KMS-11 (cell line): ENCODE data around the gene PRDM12.

ENCODE experiments used
- H2AFZ ChIP-seq: fragments of 200-600 bp; sonication (generic); 2 replicates; pipeline ENCODE4 v1.6.1; 2016; ENCODE audit warnings: antibody characterized with exemption, mixed run types, low read depth
- H3K27ac ChIP-seq: fragments of 200-600 bp; sonication (generic); 2 replicates; pipeline ENCODE4 v1.6.1; 2016; ENCODE audit warnings: mild to moderate bottlenecking, mixed run types
- H3K27me3 ChIP-seq: fragments of 200-600 bp; sonication (generic); 2 replicates; pipeline ENCODE4 v1.6.1; 2017; ENCODE audit warnings: mild to moderate bottlenecking, low read depth, mixed run types, moderate library complexity; ENCODE audit not compliant: insufficient read depth
- H3K36me3 ChIP-seq: fragments of 200-600 bp; sonication (generic); 2 replicates; pipeline ENCODE4 v1.6.1; 2017; ENCODE audit warnings: mild to moderate bottlenecking, mixed run types; ENCODE audit not compliant: insufficient read depth
- H3K4me1 ChIP-seq: fragments of 200-600 bp; sonication (generic); 2 replicates; pipeline ENCODE4 v1.6.1; 2016; ENCODE audit warnings: mild to moderate bottlenecking, low read depth, mixed run types; ENCODE audit not compliant: poor library complexity, severe bottlenecking
- H3K4me2 ChIP-seq: fragments of 200-600 bp; sonication (generic); 2 replicates; pipeline ENCODE4 v1.7.0; 2016; ENCODE audit warnings: mild to moderate bottlenecking, mixed run types
- H3K4me3 ChIP-seq: fragments of 200-600 bp; sonication (generic); IDR thresholded peaks from 2 replicates; pipeline ENCODE4 v1.6.1; 2017; ENCODE audit warnings: low read depth, low read length, mixed read lengths; ENCODE audit not compliant: insufficient read depth
- H3K79me2 ChIP-seq: fragments of 200-600 bp; sonication (generic); 2 replicates; pipeline ENCODE4 v1.6.1; 2016; ENCODE audit warnings: low read depth, mixed run types; ENCODE audit not compliant: insufficient read depth
- H3K9ac ChIP-seq: fragments of 200-600 bp; sonication (generic); 2 replicates; pipeline ENCODE4 v1.6.1; 2016; ENCODE audit warnings: mild to moderate bottlenecking, mixed run types
- H4K20me1 ChIP-seq: fragments of 200-600 bp; sonication (generic); 2 replicates; pipeline ENCODE4 v1.6.1; 2016; ENCODE audit warnings: mild to moderate bottlenecking, mixed run types; ENCODE audit not compliant: insufficient read depth
- CTCF ChIP-seq: fragments of 200-600 bp; sonication (generic); conservative IDR thresholded peaks from 2 replicates; pipeline ENCODE4 v1.6.1; 2017; ENCODE audit warnings: low read depth, mild to moderate bottlenecking, antibody characterized with exemption, low read length, moderate library complexity, mixed read lengths

The PRDM12 gene

GRCh38 chr9:130630071-130630450 is 34.3 kb upstream of the PRDM12 start:
- no peak for TF ChIP-seq CTCF
- Histone ChIP-seq H3K4me2 (no peak overlapping the region), H3K36me3 (no peaks in the 10 kb centered on the region), H2AFZ (no peak overlapping the region), H3K27me3 (no peaks in the 10 kb centered on the region), H3K4me3 (no peak overlapping the region), H3K9ac (no peak overlapping the region), H3K79me2 (no peaks in the 10 kb centered on the region), H3K4me1 (no peaks in the 10 kb centered on the region), H3K27ac (no peak overlapping the region), H4K20me1 (no peaks in the 10 kb centered on the region)

GRCh38 chr9:130630506-130631330 is 33.7 kb upstream of the PRDM12 start:
- Histone ChIP-seq H3K27ac (no peak overlapping the region), H3K4me3 (no peak overlapping the region), H3K4me2 (no peak overlapping the region), H3K27me3 (no peaks in the 10 kb centered on the region), H4K20me1 (no peaks in the 10 kb centered on the region), H3K9ac (no peak overlapping the region), H3K36me3 (no peaks in the 10 kb centered on the region), H3K79me2 (no peaks in the 10 kb centered on the region), H2AFZ (no peak overlapping the region), H3K4me1 (no peaks in the 10 kb centered on the region)
- no peak for TF ChIP-seq CTCF

GRCh38 chr9:130631331-130632080 is 32.9 kb upstream of the PRDM12 start:
- Histone ChIP-seq H3K4me2 (no peak overlapping the region), H3K4me1 (no peaks in the 10 kb centered on the region), H3K27ac (no peak overlapping the region), H3K4me3 (no peak overlapping the region), H3K27me3 (no peaks in the 10 kb centered on the region), H3K36me3 (no peaks in the 10 kb centered on the region), H3K79me2 (no peaks in the 10 kb centered on the region), H4K20me1 (no peaks in the 10 kb centered on the region), H3K9ac (no peak overlapping the region), H2AFZ (no peak overlapping the region)
- no peak for TF ChIP-seq CTCF

- no peaks in the 10 kb centered on the region for H3K36me3 ChIP-seq
These were observed 32.2 kb upstream of the PRDM12 start for GRCh38 chr9:130632081-130632710.

More at GRCh38 chr9:130632081-130632710, 32.2 kb upstream of the PRDM12 start:
- no peak overlapping the region for H3K4me2 ChIP-seq
- H3K4me1 ChIP-seq, result no peaks in the 10 kb centered on the region
- no peak for TF ChIP-seq CTCF
- H3K27ac ChIP-seq, result no peak overlapping the region
- H2AFZ ChIP-seq, result no peak overlapping the region
- H3K9ac ChIP-seq, result no peak overlapping the region
- no peak overlapping the region for H3K4me3 ChIP-seq
- no peaks in the 10 kb centered on the region for H3K79me2 ChIP-seq
- H4K20me1 ChIP-seq, result no peaks in the 10 kb centered on the region
- H3K27me3 ChIP-seq, result no peaks in the 10 kb centered on the region
